Measurements from ENCODE around the gene UBAC2. TPM values are rescaled to one million over a fixed set of nuclear protein-coding genes. Genes with fewer than 3 reads are reported as not detected.

The UBAC2 gene
- total and polyA plus RNA-seq, 10 donors, result 49.3 to 82.1 (median 66.2) TPM

DNA sequence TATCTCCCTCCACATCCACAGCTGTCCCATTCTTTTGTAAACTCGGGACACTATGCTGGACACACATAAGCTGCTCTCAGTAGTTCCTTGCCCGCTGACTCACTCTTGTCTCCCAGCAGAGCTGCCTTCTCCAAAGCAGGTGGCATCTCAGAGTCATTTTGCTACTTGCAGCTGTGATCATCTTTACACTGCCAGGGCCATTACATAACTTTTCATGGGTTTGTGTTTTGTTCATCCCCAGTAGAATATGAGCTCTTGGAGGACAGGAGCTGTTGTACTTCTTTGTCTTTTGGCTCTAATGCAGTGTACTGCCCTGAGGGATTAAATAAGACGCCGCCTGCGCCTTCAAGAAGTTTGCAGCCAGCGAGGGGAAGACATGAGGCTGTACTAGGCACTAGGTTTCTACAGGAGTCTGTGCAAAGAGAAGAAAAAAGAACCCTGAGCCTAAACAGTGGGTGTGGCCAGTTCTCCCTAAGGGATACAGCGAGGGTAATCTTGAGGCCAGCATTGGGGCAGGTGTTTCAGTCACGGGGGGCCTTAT is 147.3 kb downstream of the UBAC2 start:
- Histone ChIP-seq H3K36me3 (peaks cover 0 to 99% (median 30%) of the 10 kb centered on the region in 6 donors), H3K27me3 (replicated peaks in 1 of 7) (no peaks in the 10 kb centered on the region), H3K4me3 (no peak overlapping the region), H3K4me1 (peaks cover 0 to 59% (median 35%) of the 10 kb centered on the region in 6 donors), H3K9me3 (no peaks in the 10 kb centered on the region), H3K27ac (peak overlapping the region in 4 of 8 donors; percentile 8 to 46 (median 28))
- 80 to 85% (median 82%) methylated on average over 8 of the region's 8 CpGs for WGBS, 5 donors
- no peak for DNase-seq
- intact Hi-C loops (cut with DNase I; ENCODE audit: low total_unique reads), result no loop called here
- TF ChIP-seq POLR2A (IDR thresholded peaks at IDR 0.05) (no peak), POLR2AphosphoS5 (IDR thresholded peaks at IDR 0.05) (no peak), CTCF (IDR thresholded peaks at IDR 0.05 in 8 of 11, conservative IDR thresholded peaks at IDR 0.05 in 3 of 11) (no peak)

- WGBS, 5 donors, result 92 to 100% (median 95%) methylated on average over 2 of the region's 2 CpGs
- no peak for DNase-seq
- Histone ChIP-seq H3K9me3 (no peaks in the 10 kb centered on the region), H3K27ac (peak overlapping the region in 3 of 8 donors; percentile 86 to 92 (median 88)), H3K27me3 (replicated peaks in 1 of 7) (no peaks in the 10 kb centered on the region), H3K4me3 (no peak overlapping the region), H3K36me3 (peaks cover 0 to 92% (median 15%) of the 10 kb centered on the region in 6 donors), H3K4me1 (peaks cover 17 to 81% (median 57%) of the 10 kb centered on the region in 6 donors)
- intact Hi-C loops (cut with DNase I; ENCODE audit: low total_unique reads), result loop anchor here (5.0 kb wide), 1 partner anchor 38 kb away; no protein-coding TSS in a partner anchor
- no peak for TF ChIP-seq POLR2AphosphoS5 (IDR thresholded peaks at IDR 0.05)
- no peak for TF ChIP-seq POLR2A (IDR thresholded peaks at IDR 0.05)
- TF ChIP-seq CTCF (IDR thresholded peaks at IDR 0.05 in 8 of 11, conservative IDR thresholded peaks at IDR 0.05 in 3 of 11), result no peak
Observed at GRCh38 chr13:99350191-99350590, 149.5 kb downstream of the UBAC2 start.

- no peaks in the 10 kb centered on the region for H3K27me3 ChIP-seq (replicated peaks in 1 of 7)
- peak overlapping the region; percentile 40 to 92 (median 86) for H3K27ac ChIP-seq
- peaks cover 0 to 82% (median 12%) of the 10 kb centered on the region in 6 donors for H3K36me3 ChIP-seq
- H3K9me3 ChIP-seq, result no peaks in the 10 kb centered on the region
- TF ChIP-seq POLR2AphosphoS5 (IDR thresholded peaks at IDR 0.05) (peak in 1 of 3 donors; percentile 39), CTCF (IDR thresholded peaks at IDR 0.05 in 8 of 11, conservative IDR thresholded peaks at IDR 0.05 in 3 of 11) (no peak)
- 58 to 77% (median 72%) methylated on average over 4 of the region's 4 CpGs for WGBS, 5 donors
- DNase-seq, result no peak
- intact Hi-C loops (cut with DNase I; ENCODE audit: low total_unique reads), result loop anchor here (5.0 kb wide), 1 partner anchor 39 kb away; no protein-coding TSS in a partner anchor
- no peak overlapping the region for H3K4me3 ChIP-seq
- peaks cover 32 to 86% (median 64%) of the 10 kb centered on the region in 6 donors for H3K4me1 ChIP-seq
Observed at GRCh38 chr13:99351772-99352171, 151.1 kb downstream of the UBAC2 start.

GRCh38 chr13:99352351-99353245 is 151.9 kb downstream of the UBAC2 start:
- peaks cover 41 to 86% (median 68%) of the 10 kb centered on the region in 6 donors for H3K4me1 ChIP-seq
- H3K27me3 ChIP-seq (replicated peaks in 1 of 7), result no peaks in the 10 kb centered on the region
- peak overlapping the region; percentile 40 to 92 (median 86) for H3K27ac ChIP-seq
- H3K9me3 ChIP-seq, result no peaks in the 10 kb centered on the region
- DNase-seq, result no peak
- H3K36me3 ChIP-seq, result peaks cover 0 to 81% (median 11%) of the 10 kb centered on the region in 6 donors
- H3K4me3 ChIP-seq, result no peak overlapping the region
- TF ChIP-seq POLR2A (IDR thresholded peaks at IDR 0.05), result no peak
- no peak for TF ChIP-seq CTCF (IDR thresholded peaks at IDR 0.05 in 8 of 11, conservative IDR thresholded peaks at IDR 0.05 in 3 of 11)
- TF ChIP-seq POLR2AphosphoS5 (IDR thresholded peaks at IDR 0.05), result no peak
- intact Hi-C loops (cut with DNase I; ENCODE audit: low total_unique reads), result loop anchor here (5.0 kb wide), 1 partner anchor 40 kb away; no protein-coding TSS in a partner anchor
- WGBS, 5 donors, result 78 to 89% (median 83%) methylated on average over 17 of the region's 17 CpGs

Data from spleen (tissue), 11 donors.